Measurements from ENCODE around the gene PROS1. TPM values are rescaled to one million over a fixed set of nuclear protein-coding genes. Genes with fewer than 3 reads are reported as not detected.
A peak's percentile ranks its signal among the peaks of the same experiment; 100 is the strongest.

The PROS1 gene
- total and polyA plus RNA-seq, 9 of the 15 experiments (the other 6 are each of a cell fraction or from before 2014, with no cell fraction given) = 5.5 to 50.5 (median 22.7) TPM

DNA sequence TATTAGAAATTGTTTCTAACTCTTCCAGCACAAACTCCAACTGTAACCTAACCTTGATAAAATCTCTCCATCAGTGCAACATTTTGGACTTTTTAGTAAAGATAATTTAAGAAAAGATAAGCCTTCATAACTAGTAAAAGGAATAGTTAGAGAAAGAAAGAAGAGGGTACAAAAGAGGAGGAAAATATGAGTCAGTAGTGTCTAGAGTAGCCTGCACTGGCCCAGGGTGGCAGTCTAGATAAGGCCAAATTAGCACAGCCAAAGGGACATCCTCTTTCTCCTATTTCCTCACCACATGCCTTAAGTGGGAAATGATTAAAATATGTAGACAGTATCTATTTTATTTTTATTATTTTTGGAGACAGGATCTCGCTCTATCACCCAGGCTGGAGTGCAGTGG is 3.7 kb downstream of the PROS1 start (continued):
- TF ChIP-seq ARID2 (IDR thresholded peaks at IDR 0.05) (no peak), DPF2 (IDR thresholded peaks at IDR 0.05) (peak; percentile 69), ZNF583 (CRISPR knock-in tag; IDR thresholded peaks at IDR 0.05) (no peak), TRIM24 (IDR thresholded peaks at IDR 0.05) (no peak), MYNN (IDR thresholded peaks at IDR 0.05) (no peak), MYNN (CRISPR knock-in tag; IDR thresholded peaks at IDR 0.05) (no peak)

- Histone ChIP-seq H4K20me1 (replicated peaks; ENCODE audit: control insufficient read depth, insufficient read depth, low read length) (no peaks in the 10 kb centered on the region), H3K9me1 (ENCODE audit: control insufficient read depth, insufficient read depth, low read length) (no peaks in the 10 kb centered on the region), H3K9me3 (replicated peaks; ENCODE audit: control insufficient read depth, insufficient read depth, low read depth, low read length) (no peaks in the 10 kb centered on the region), H3K4me3 (no peak overlapping the region), H3K9ac (ENCODE audit: insufficient read depth in 1 of 2, low read depth in 2 of 2, low read length in 2 of 2) (0 out of 4 replicates have a peak overlapping the region, but pooled peaks of 1 of the 2 experiments have one; percentile 16), H3K27ac (ENCODE audit: extremely low read depth, low read depth, low read length) (peak overlapping the region; percentile 13; the same call in 2 of the 3 replicates), H2AFZ (ENCODE audit: low read depth, low read length) (no peak overlapping the region), H3K4me1 (replicated peaks in 1 of 2; ENCODE audit: control insufficient read depth in 2 of 2, insufficient read depth in 2 of 2, low read length in 2 of 2) (peaks cover 2 to 15% of the 10 kb centered on the region in 2 experiments; a peak in 4 of 5 replicates), H3K36me3 (ENCODE audit: control insufficient read depth, insufficient read depth, low read length) (peaks cover 13% of the 10 kb centered on the region; the same call in 1 of the 3 replicates), H3K27me3 (ENCODE audit: control insufficient read depth in 2 of 2, insufficient read depth in 2 of 2, low read length in 2 of 2) (no peaks in the 10 kb centered on the region), H3K4me2 (ENCODE audit: insufficient read depth, low read length) (no peak overlapping the region), H3K79me2 (ENCODE audit: control insufficient read depth, insufficient read depth, low read length) (peaks cover 38% of the 10 kb centered on the region)
- in situ Hi-C loops (cut with MboI) (no loop called here), intact Hi-C loops (cut with micrococcal nuclease) (no loop called here)
- no TSS peak for BruUV-seq (replicated peaks)
- ChIA-PET CTCF (ENCODE audit: low intra/inter-chr PET ratio) (no interaction called here), POLR2A (interaction anchor here (0.5 to 1.4 kb wide), 4 partner anchors 10 to 230 kb away, joined by 3 to 5 read pairs (median 3); partner anchors contain the start of gene ARL13B)
- 68% methylated on average over 3 of the region's 3 CpGs for WGBS (ENCODE audit: insufficient coverage, low coverage, missing lambda C conversion rate)
- no peak for FAIRE-seq
- TF ChIP-seq ZFX (CRISPR knock-in tag; IDR thresholded peaks at IDR 0.05) (peak; percentile 32; the same call in 1 of the 2 replicates), MEIS2 (IDR thresholded peaks at IDR 0.05; ENCODE audit: partially characterized antibody) (peak; percentile 38), JUND (IDR thresholded peaks at IDR 0.05; ENCODE audit: borderline replicate concordance, low read depth, low read length) (peak; percentile 32; the same call in 1 of the 2 replicates), JUND (tag; IDR thresholded peaks at IDR 0.05; ENCODE audit: borderline replicate concordance, low read depth, low read length) (no peak), MITF (IDR thresholded peaks at IDR 0.05) (0 out of 2 replicates have a peak, but pooled peaks have one; percentile 14), PKNOX1 (IDR thresholded peaks at IDR 0.05) (peak; percentile 86), EHMT2 (IDR thresholded peaks at IDR 0.05) (no peak), MCM5 (IDR thresholded peaks at IDR 0.05; ENCODE audit: low read depth) (no peak)
- TF ChIP-seq, protein P1, sequence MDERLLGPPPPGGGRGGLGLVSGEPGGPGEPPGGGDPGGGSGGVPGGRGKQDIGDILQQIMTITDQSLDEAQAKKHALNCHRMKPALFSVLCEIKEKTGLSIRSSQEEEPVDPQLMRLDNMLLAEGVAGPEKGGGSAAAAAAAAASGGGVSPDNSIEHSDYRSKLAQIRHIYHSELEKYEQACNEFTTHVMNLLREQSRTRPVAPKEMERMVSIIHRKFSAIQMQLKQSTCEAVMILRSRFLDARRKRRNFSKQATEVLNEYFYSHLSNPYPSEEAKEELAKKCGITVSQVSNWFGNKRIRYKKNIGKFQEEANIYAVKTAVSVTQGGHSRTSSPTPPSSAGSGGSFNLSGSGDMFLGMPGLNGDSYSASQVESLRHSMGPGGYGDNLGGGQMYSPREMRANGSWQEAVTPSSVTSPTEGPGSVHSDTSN (CRISPR knock-in tag; IDR thresholded peaks at IDR 0.05; ENCODE audit: low read depth) = no peak
- TF ChIP-seq, protein P1 (tag; conservative IDR thresholded peaks at IDR 0.05; ENCODE audit: low read depth) = peak; percentile 45
- TF ChIP-seq, protein P2, sequence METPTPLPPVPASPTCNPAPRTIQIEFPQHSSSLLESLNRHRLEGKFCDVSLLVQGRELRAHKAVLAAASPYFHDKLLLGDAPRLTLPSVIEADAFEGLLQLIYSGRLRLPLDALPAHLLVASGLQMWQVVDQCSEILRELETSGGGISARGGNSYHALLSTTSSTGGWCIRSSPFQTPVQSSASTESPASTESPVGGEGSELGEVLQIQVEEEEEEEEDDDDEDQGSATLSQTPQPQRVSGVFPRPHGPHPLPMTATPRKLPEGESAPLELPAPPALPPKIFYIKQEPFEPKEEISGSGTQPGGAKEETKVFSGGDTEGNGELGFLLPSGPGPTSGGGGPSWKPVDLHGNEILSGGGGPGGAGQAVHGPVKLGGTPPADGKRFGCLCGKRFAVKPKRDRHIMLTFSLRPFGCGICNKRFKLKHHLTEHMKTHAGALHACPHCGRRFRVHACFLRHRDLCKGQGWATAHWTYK (CRISPR knock-in tag; IDR thresholded peaks at IDR 0.05) = no peak
- ATAC-seq = no peak
- DNase-seq (ENCODE audit: extremely low read depth in 1 of 4, low spot score in 3 of 4) = peak in 3 of 4 experiments; percentile 6 to 48 (median 26)
Measured at GRCh38 chr3:93969443-93969842, 4.3 kb downstream of the PROS1 start.

Measured in K562 (cell line).